ENCODE data around the gene ST14. TPM values are rescaled to one million over a fixed set of nuclear protein-coding genes. Genes with fewer than 3 reads are reported as not detected.

ST14 gene
- 65.6 and 189 TPM in 2 replicates for total RNA-seq

DNA sequence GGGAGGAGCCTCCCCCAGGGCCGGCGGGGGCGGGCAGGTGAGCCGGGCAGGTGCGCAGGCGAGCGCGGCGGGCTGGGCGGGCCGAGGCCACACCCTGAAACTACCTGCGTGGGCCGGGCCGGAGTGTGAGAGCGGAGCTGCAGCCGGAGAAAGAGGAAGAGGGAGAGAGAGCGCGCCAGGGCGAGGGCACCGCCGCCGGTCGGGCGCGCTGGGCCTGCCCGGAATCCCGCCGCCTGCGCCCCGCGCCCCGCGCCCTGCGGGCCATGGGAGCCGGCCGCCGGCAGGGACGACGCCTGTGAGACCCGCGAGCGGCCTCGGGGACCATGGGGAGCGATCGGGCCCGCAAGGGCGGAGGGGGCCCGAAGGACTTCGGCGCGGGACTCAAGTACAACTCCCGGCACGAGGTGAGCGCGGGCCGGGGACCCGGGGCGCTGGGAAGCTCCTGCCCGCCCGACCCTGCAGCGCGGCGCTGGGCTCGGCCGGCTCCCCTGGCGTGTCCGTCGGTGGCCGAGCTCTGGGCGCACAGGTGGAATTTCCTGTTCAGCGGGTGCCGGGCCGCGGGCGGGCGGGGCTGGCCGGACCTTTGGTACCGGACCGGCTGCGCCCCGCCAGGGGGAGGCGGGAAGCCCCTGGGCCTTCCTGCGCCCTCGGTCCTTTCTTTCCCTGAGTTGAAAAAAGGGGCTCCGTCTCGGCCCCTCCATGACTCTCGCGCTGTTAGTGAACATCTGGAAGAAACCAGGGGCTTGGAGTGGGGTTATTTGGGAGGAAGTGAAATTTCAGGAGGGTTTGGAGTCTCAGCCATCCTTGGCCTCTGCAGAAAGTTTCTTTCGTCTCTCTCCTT lies at the start of gene ST14:
ST14 (plus strand) TSS at position 126 of the 841 bp plus-strand sequence; CDS start at position 324, 198 bp downstream.

Other genes with a start within 250 kb of the ST14 start
- gene PRDM10, start 156.9 kb upstream of the ST14 start, total RNA-seq, result 4.4 and 6.3 TPM in 2 replicates
- gene APLP2, start 89.9 kb upstream of the ST14 start, total RNA-seq, result 582 and 1,075 TPM in 2 replicates
- gene ZBTB44, start 155.1 kb downstream of the ST14 start, total RNA-seq, result 29.7 and 62.9 TPM in 2 replicates

Measured in nasal cavity respiratory epithelium epithelial cell of viscerocranial mucosa (primary cell).